ENCODE results near the gene DCAF7.

The DCAF7 gene

DNA sequence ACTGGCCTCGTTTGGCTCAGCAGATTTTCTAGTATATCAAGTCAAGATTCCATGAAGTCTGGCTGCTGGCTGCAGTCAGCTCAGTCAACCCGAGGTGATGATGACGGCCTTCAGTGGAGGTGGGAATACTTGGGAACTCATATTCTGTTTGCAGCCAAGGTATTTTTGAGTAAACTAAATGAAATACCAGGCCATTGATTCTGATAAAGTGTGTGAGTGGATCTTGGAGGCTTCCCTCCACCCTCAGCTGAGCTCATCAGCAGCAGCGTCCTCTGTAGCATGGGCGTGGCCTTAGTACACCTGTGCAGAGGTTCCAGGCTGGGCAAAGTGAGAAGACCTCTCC, 28.5 kb downstream of the DCAF7 start:
- no peak for TF ChIP-seq SUZ12 (IDR thresholded peaks at IDR 0.05; ENCODE audit: extremely low read depth, insufficient read depth, insufficient read length)
- no peak for TF ChIP-seq YY1 (IDR thresholded peaks at IDR 0.05; ENCODE audit: insufficient read depth, insufficient read length)
- TF ChIP-seq ZNF274 (IDR thresholded peaks at IDR 0.05; ENCODE audit: low read depth, low read length) = no peak
- Histone ChIP-seq H3K36me3 (ENCODE audit: insufficient read depth, insufficient read length, low read length) (peaks cover 59% of the 10 kb centered on the region), H3K9ac (ENCODE audit: insufficient read length, low read depth) (no peak overlapping the region), H3K27me3 (ENCODE audit: insufficient read depth, insufficient read length) (no peaks in the 10 kb centered on the region), H3K4me1 (ENCODE audit: insufficient read depth, insufficient read length) (no peaks in the 10 kb centered on the region), H3K9me3 (ENCODE audit: insufficient read depth, low read length) (no peaks in the 10 kb centered on the region), H3K4me3 (ENCODE audit: insufficient read length, low read depth) (no peak overlapping the region)
- no peak for DNase-seq (ENCODE audit: low read depth, low spot score)

DNA sequence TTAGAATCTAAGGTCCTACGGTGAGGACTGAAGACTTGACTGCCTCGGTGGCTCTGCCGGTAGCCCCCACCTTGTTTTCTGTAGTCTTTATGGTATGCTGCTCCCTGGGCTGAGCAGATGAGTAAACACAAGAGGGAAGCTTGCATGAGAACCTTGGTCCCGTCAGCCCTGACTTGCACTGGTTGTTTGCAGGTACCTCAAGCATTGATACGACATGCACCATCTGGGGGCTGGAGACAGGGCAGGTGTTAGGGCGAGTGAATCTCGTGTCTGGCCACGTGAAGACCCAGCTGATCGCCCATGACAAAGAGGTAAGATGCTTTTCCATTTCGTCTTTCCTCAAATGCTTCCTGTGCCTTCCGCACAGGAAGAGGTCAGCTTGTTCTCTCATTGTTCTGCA, 29.4 kb downstream of the DCAF7 start:
- Histone ChIP-seq H3K9me3 (ENCODE audit: insufficient read depth, low read length) (no peaks in the 10 kb centered on the region), H3K27me3 (ENCODE audit: insufficient read depth, insufficient read length) (no peaks in the 10 kb centered on the region), H3K9ac (ENCODE audit: insufficient read length, low read depth) (no peak overlapping the region), H3K4me3 (ENCODE audit: insufficient read length, low read depth) (no peak overlapping the region), H3K4me1 (ENCODE audit: insufficient read depth, insufficient read length) (no peaks in the 10 kb centered on the region), H3K36me3 (ENCODE audit: insufficient read depth, insufficient read length, low read length) (peaks cover 67% of the 10 kb centered on the region)
- no peak for TF ChIP-seq SUZ12 (IDR thresholded peaks at IDR 0.05; ENCODE audit: extremely low read depth, insufficient read depth, insufficient read length)
- TF ChIP-seq ZNF274 (IDR thresholded peaks at IDR 0.05; ENCODE audit: low read depth, low read length) = no peak
- no peak for TF ChIP-seq YY1 (IDR thresholded peaks at IDR 0.05; ENCODE audit: insufficient read depth, insufficient read length)
- no peak for DNase-seq (ENCODE audit: low read depth, low spot score)

DNA sequence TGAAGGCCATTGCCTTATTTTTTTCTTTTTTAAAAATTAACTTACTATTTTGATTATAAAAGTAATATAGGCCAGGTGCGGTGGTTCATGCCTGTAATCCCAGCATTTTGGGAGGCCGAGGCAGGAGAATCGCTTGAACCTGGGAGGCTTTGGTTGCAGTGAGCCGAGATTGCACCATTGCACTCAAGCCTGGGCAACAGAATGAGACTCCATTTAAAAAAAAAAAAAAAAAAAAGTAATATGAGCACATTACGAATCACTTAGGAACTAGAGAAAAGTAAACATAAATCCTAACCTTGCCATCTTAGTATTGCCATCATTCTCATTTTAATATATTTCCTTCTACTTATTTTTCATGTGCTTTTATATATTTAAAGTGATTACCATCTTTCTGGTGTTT, 37.5 kb downstream of the DCAF7 start:
- Histone ChIP-seq H3K36me3 (ENCODE audit: insufficient read depth, insufficient read length, low read length) (peaks cover 85% of the 10 kb centered on the region), H3K4me1 (ENCODE audit: insufficient read depth, insufficient read length) (no peaks in the 10 kb centered on the region), H3K27me3 (ENCODE audit: insufficient read depth, insufficient read length) (no peaks in the 10 kb centered on the region), H3K9ac (ENCODE audit: insufficient read length, low read depth) (no peak overlapping the region), H3K4me3 (ENCODE audit: insufficient read length, low read depth) (no peak overlapping the region), H3K9me3 (ENCODE audit: insufficient read depth, low read length) (no peaks in the 10 kb centered on the region)
- TF ChIP-seq ZNF274 (IDR thresholded peaks at IDR 0.05; ENCODE audit: low read depth, low read length) (no peak), YY1 (IDR thresholded peaks at IDR 0.05; ENCODE audit: insufficient read depth, insufficient read length) (no peak), SUZ12 (IDR thresholded peaks at IDR 0.05; ENCODE audit: extremely low read depth, insufficient read depth, insufficient read length) (no peak)
- no peak for DNase-seq (ENCODE audit: low read depth, low spot score)

DNA sequence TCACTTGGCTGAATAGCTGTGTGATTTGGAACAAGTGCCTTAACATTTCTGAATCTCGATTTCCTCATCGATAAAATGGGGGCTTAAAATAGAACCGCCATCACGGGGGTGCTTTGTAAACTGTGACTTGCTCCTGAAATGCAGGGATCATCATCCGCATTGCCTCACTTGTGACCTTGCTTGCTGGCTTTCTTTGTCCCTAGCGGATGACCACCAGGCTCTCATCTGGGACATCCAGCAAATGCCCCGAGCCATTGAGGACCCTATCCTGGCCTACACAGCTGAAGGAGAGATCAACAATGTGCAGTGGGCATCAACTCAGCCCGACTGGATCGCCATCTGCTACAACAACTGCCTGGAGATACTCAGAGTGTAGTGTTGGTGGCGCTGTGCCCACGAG, 38.5 kb downstream of the DCAF7 start:
- TF ChIP-seq YY1 (IDR thresholded peaks at IDR 0.05; ENCODE audit: insufficient read depth, insufficient read length) (no peak), SUZ12 (IDR thresholded peaks at IDR 0.05; ENCODE audit: extremely low read depth, insufficient read depth, insufficient read length) (no peak), ZNF274 (IDR thresholded peaks at IDR 0.05; ENCODE audit: low read depth, low read length) (no peak)
- Histone ChIP-seq H3K36me3 (ENCODE audit: insufficient read depth, insufficient read length, low read length) (peaks cover 81% of the 10 kb centered on the region), H3K9me3 (ENCODE audit: insufficient read depth, low read length) (no peaks in the 10 kb centered on the region), H3K4me3 (ENCODE audit: insufficient read length, low read depth) (no peak overlapping the region), H3K4me1 (ENCODE audit: insufficient read depth, insufficient read length) (no peaks in the 10 kb centered on the region), H3K9ac (ENCODE audit: insufficient read length, low read depth) (no peak overlapping the region), H3K27me3 (ENCODE audit: insufficient read depth, insufficient read length) (no peaks in the 10 kb centered on the region)
- DNase-seq (ENCODE audit: low read depth, low spot score) = no peak

DNA sequence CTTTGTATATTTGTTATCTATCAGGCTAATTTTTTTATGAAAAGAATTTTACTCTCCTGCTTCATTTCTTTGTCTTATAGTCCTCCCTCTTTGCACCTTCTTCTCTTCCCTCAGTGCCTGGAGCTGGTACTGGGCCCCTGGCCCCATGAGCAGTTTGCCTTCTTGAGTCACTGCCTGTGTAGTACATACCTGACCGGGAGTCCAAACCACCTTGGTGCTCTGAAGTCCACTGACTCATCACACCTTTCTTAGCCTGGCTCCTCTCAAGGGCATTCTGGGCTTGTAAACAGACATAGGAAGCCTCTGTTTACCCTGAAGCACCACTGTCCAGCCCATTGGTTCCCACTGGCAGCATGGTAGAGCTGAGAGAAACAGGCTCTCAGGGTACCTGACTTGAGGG, 39.4 kb downstream of the DCAF7 start:
- Histone ChIP-seq H3K36me3 (ENCODE audit: insufficient read depth, insufficient read length, low read length) (peaks cover 80% of the 10 kb centered on the region), H3K4me3 (ENCODE audit: insufficient read length, low read depth) (no peak overlapping the region), H3K4me1 (ENCODE audit: insufficient read depth, insufficient read length) (no peaks in the 10 kb centered on the region), H3K9me3 (ENCODE audit: insufficient read depth, low read length) (no peaks in the 10 kb centered on the region), H3K9ac (ENCODE audit: insufficient read length, low read depth) (no peak overlapping the region), H3K27me3 (ENCODE audit: insufficient read depth, insufficient read length) (no peaks in the 10 kb centered on the region)
- no peak for TF ChIP-seq ZNF274 (IDR thresholded peaks at IDR 0.05; ENCODE audit: low read depth, low read length)
- TF ChIP-seq YY1 (IDR thresholded peaks at IDR 0.05; ENCODE audit: insufficient read depth, insufficient read length) = no peak
- TF ChIP-seq SUZ12 (IDR thresholded peaks at IDR 0.05; ENCODE audit: extremely low read depth, insufficient read depth, insufficient read length) = no peak
- no peak for DNase-seq (ENCODE audit: low read depth, low spot score)

DNA sequence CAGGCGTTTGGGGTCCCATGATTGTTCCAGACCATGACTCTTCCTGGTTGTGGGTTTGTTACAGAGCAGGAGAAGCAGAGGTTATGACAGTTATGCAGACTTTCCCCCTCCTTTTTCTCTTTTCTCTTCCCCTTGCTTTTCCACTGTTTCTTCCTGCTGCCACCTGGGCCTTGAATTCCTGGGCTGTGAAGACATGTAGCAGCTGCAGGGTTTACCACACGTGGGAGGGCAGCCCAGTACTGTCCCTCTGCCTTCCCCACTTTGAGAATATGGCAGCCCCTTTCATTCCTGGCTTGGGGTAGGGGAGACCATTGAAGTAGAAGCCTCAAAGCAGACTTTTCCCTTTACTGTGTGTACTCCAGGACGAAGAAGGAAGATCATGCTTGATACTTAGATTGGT, 42.5 kb downstream of the DCAF7 start:
- no peak for DNase-seq (ENCODE audit: low read depth, low spot score)
- no peaks in the 10 kb centered on the region for H3K4me1 ChIP-seq (ENCODE audit: insufficient read depth, insufficient read length)
- peaks cover 54% of the 10 kb centered on the region for H3K36me3 ChIP-seq (ENCODE audit: insufficient read depth, insufficient read length, low read length)

DNA sequence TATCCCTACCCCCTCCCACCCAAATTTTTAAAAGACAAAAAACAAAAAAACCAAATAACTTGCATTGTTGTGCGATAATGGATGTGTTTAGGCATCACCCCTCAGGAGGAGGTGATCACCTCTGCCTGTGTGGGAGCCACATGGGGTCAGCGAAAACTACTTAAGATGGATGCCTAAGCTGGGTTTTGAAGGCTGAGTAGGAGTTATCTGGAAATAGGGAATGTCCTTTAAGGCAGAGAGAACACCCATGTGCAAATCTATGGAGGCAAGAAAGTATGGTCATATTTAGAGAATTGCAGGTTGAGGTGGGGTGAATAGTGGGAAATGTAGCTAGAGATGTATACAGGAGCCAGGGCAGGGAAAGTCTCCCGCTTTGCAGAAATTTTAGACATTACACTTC, 44.9 kb downstream of the DCAF7 start:
- no peak overlapping the region for H3K4me3 ChIP-seq (ENCODE audit: insufficient read length, low read depth)
- no peaks in the 10 kb centered on the region for H3K9me3 ChIP-seq (ENCODE audit: insufficient read depth, low read length)
- peaks cover 34% of the 10 kb centered on the region for H3K36me3 ChIP-seq (ENCODE audit: insufficient read depth, insufficient read length, low read length)
- H3K4me1 ChIP-seq (ENCODE audit: insufficient read depth, insufficient read length) = no peaks in the 10 kb centered on the region
- no peaks in the 10 kb centered on the region for H3K27me3 ChIP-seq (ENCODE audit: insufficient read depth, insufficient read length)
- TF ChIP-seq ZNF274 (IDR thresholded peaks at IDR 0.05; ENCODE audit: low read depth, low read length) (no peak), SUZ12 (IDR thresholded peaks at IDR 0.05; ENCODE audit: extremely low read depth, insufficient read depth, insufficient read length) (no peak), YY1 (IDR thresholded peaks at IDR 0.05; ENCODE audit: insufficient read depth, insufficient read length) (no peak)
- no peak overlapping the region for H3K9ac ChIP-seq (ENCODE audit: insufficient read length, low read depth)
- no peak for DNase-seq (ENCODE audit: low read depth, low spot score)

More for the DNA sequence above, 42.5 kb downstream of the DCAF7 start:
- H3K9ac ChIP-seq (ENCODE audit: insufficient read length, low read depth) = no peak overlapping the region
- no peak overlapping the region for H3K4me3 ChIP-seq (ENCODE audit: insufficient read length, low read depth)
- H3K27me3 ChIP-seq (ENCODE audit: insufficient read depth, insufficient read length) = no peaks in the 10 kb centered on the region
- TF ChIP-seq ZNF274 (IDR thresholded peaks at IDR 0.05; ENCODE audit: low read depth, low read length) = no peak
- no peak for TF ChIP-seq YY1 (IDR thresholded peaks at IDR 0.05; ENCODE audit: insufficient read depth, insufficient read length)
- no peak for TF ChIP-seq SUZ12 (IDR thresholded peaks at IDR 0.05; ENCODE audit: extremely low read depth, insufficient read depth, insufficient read length)
- H3K9me3 ChIP-seq (ENCODE audit: insufficient read depth, low read length) = no peaks in the 10 kb centered on the region

Measured in NT2/D1 (cell line).